ENCODE measurements around the gene PSD2.

The PSD2 gene

DNA sequence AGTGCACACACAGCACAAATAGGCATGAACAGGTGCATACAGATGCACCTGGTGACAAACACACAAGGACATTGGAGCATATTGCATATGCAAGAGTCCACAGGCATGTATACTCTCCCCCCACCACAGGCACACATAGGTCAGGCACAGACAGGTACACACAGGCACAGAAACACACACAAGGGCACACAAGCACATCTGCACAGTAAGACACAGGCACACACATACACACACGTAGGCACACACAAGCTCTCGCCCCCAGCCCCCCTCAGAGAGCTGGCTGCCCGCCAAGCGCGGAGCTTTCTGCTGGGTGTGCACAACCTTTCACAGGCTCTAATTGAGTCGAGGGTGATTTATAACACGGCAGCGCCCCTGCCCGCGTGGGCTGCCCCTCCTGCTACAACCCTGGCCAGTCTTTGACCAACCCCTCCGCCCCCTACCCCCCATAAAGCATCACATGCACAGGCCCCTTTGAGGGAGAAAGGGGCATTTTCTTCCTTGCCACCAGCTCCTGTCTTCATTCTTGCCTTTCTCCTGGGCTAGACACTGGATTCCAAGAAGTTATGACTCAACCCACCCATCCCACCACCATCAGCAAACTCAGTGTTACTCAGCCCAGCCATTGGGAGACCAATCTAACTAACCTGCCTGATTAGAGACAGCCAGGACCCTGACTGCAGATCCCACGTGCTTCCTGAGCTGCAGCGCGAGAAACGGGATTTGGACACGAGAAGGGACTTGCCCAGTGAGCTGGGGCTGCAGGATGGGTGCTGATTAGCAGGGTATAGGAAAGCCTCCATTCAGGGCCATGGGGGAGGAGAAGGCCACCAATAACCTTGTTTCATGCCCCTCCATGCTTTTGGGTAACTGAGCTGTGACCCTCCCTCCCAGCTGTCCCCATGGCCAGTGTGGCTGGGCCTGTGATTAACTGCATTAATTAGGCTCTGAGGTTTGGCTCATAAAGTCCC is 42.8 kb upstream of the PSD2 start:
- TF ChIP-seq, protein P1, sequence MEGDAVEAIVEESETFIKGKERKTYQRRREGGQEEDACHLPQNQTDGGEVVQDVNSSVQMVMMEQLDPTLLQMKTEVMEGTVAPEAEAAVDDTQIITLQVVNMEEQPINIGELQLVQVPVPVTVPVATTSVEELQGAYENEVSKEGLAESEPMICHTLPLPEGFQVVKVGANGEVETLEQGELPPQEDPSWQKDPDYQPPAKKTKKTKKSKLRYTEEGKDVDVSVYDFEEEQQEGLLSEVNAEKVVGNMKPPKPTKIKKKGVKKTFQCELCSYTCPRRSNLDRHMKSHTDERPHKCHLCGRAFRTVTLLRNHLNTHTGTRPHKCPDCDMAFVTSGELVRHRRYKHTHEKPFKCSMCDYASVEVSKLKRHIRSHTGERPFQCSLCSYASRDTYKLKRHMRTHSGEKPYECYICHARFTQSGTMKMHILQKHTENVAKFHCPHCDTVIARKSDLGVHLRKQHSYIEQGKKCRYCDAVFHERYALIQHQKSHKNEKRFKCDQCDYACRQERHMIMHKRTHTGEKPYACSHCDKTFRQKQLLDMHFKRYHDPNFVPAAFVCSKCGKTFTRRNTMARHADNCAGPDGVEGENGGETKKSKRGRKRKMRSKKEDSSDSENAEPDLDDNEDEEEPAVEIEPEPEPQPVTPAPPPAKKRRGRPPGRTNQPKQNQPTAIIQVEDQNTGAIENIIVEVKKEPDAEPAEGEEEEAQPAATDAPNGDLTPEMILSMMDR (IDR thresholded peaks at IDR 0.05; ENCODE audit: low read depth, low read length), result no peak

DNA sequence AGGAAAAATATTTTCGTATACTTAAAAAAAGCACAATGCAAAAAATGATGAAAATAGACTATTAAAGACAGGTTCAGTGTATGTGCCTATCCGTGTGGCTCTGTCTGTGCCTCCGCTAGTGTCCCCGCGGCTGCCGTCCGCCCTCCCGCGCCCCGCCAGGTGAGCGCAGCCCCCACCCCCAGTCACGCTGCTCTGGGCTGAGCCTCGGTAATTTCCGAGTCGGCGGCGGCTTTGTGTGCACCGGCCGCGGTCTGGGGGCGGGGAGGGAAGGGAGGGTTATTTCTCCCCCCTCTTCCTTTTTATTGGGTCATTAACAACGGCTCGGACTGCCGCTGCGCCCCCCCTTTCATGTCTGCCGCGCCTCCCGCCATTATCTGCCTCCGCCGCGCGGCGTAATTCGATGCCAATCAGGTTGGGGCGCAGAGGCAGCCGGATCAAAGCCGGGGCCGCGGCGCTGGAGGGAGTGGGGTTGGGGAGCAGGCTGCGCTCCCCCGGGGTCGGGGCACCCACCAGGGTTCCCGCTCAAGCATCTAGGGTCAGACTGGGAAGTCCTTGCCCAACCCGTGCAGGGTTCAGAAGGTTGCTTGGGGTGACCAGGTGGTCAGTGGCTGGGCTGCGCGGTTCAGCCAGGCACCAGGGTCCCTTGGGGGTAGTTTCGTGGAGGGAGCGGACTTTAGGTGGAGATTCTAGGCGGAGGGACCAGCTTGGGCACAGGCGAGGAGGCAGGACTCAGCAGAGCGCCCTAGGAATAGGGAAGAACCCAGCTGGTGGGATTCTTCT is 39.5 kb upstream of the PSD2 start:
- TF ChIP-seq, protein P1 (IDR thresholded peaks at IDR 0.05; ENCODE audit: low read depth, low read length), result no peak
- H3K4me3 ChIP-seq (ENCODE audit: low read depth, low read length), result no peak overlapping the region

More for the DNA sequence above, 42.8 kb upstream of the PSD2 start:
- no peak overlapping the region for H3K4me3 ChIP-seq (ENCODE audit: low read depth, low read length)

DNA sequence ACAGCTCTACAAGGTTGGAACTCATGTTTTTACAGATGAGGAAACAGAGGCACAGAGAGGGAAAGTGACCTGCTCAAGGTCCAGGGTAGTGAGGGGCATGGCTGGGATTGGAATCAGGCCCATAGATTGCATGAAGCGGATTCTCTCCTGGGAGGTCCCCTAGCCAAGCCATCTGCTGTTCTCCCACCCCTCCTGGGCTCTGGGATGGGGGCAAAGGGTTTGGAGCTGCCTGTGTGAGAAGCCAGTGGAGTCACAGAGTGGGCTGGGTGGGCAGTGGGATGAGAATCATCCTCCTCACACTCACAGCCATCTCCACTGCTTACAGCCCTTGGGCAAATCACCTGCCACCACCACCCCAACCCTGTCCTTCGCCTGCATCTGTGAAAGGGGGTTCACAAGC is 38.6 kb upstream of the PSD2 start:
- no peak overlapping the region for H3K4me3 ChIP-seq (ENCODE audit: low read depth, low read length)
- TF ChIP-seq, protein P1 (IDR thresholded peaks at IDR 0.05; ENCODE audit: low read depth, low read length), result no peak

DNA sequence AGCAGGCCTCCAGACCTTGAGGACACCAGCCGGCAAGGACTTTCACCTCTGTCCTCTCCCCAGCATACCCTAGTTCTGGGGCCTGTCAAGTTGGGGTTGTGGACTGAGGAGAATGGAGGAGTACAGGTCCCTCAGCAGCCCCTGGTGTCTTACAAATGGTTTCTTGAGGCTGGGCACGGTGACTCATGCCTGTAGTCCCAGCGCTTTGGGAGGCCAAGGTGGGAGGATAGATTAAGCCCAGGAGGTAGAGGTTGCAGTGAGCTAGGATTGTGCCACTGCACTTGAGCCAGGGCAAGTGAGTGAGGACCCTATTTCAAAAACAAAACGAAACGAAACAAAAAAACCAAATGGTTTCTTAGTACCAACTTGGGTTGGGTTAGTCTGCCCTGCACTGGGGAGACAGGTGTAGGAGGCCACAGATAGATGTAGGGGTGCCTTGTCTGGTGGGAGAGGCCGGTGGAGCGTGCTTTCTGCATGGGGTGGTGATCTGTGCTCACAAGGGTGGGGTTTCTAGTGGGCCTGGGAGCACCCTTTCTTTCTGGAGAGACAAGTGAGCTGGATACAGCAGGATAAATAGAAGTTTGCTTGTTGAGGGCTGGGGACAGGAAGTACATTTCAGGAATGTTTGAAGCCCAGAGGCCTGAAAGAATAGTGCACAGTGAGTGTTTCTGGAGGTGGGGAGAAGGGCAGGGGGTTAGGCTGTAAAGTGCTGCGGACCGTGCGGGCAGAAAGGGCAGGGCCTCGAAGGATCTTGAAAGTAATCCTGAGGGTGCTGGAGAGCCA is 37.7 kb upstream of the PSD2 start:
- H3K4me3 ChIP-seq (ENCODE audit: low read depth, low read length), result no peak overlapping the region
- TF ChIP-seq, protein P1 (IDR thresholded peaks at IDR 0.05; ENCODE audit: low read depth, low read length), result no peak

DNA sequence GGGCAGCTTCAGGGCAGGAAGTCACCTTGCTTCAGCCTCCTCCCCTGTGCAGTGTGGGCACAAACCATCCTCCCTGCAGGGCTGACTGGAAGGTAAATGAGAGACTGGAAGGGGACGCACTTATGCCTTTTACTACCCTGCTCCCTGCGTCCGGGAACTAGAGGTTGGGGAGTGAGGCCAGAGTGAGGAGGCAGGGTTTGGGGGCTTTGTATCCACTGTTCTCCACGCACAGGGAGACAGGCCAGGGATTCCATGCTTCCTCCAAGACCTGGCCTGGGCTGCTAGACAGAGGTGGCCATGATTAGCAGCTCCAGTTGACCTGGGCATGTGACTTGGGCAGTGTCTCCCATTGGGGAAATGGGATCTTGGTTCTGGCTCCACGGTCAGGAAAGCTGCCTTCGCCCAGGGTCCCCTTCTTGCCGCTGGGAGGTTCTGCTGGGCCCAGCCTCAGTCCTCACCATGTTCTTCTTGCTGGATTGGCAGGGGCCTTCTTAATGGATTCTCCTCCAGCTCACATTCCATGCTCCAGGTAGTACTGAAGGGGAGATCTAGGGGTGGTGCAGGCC is 37.0 kb upstream of the PSD2 start:
- TF ChIP-seq, protein P1 (IDR thresholded peaks at IDR 0.05; ENCODE audit: low read depth, low read length), result no peak
- H3K4me3 ChIP-seq (ENCODE audit: low read depth, low read length), result no peak overlapping the region

DNA sequence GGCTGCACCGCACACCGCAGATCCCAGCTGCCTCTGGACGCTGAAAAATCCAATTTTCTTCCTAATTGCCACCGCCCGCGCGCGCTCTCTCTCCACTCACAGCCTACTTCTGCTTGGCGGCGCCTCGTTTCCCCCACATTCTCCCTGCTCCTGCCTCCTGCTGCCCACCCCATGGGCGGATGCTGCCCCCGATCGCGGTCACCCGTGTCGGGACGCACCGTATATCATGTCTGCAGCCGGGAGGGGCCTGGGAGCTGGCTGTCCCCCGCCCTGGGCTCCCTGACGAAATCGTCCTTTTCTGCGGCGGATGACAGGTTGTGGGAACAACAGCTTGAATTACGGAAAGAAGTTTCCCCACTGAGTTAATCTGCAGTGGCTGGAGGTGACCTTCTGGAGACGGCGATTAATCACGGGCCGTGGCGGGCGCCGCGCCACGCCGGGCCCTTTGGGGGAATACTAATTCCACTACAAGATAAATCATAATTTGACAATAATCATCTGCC is 36.3 kb upstream of the PSD2 start:
- TF ChIP-seq, protein P1 (IDR thresholded peaks at IDR 0.05; ENCODE audit: low read depth, low read length), result no peak
- H3K4me3 ChIP-seq (ENCODE audit: low read depth, low read length), result no peak overlapping the region
